GM19035 (cell line): ENCODE measurements around the gene YIPF2.

Experiments
- ATAC-seq: cut with Tn5 transposase; IDR thresholded peaks from one replicate; pipeline ENCODE4 v1.9.1; 2021; ENCODE audit not compliant: unreplicated experiment

Gene YIPF2

GRCh38 chr19:10911579-10912363, 16.7 kb downstream of the YIPF2 start:
- no peak for ATAC-seq

GRCh38 chr19:10908380-10908960, 20.0 kb downstream of the YIPF2 start:
- ATAC-seq, result no peak

GRCh38 chr19:10907925-10908324, 20.5 kb downstream of the YIPF2 start:
- no peak for ATAC-seq

GRCh38 chr19:10899151-10899653, 29.2 kb downstream of the YIPF2 start:
- no peak for ATAC-seq

- no peak for ATAC-seq
Measured at GRCh38 chr19:10898633-10899032, 29.8 kb downstream of the YIPF2 start.

GRCh38 chr19:10896851-10897526, 31.4 kb downstream of the YIPF2 start:
- ATAC-seq, result no peak

GRCh38 chr19:10895920-10896319, 32.5 kb downstream of the YIPF2 start:
- no peak for ATAC-seq

- no peak for ATAC-seq
Measured at GRCh38 chr19:10895363-10895762, 33.1 kb downstream of the YIPF2 start.

- no peak for ATAC-seq
Measured at GRCh38 chr19:10894911-10895213, 33.6 kb downstream of the YIPF2 start.

GRCh38 chr19:10892256-10892655, 36.2 kb downstream of the YIPF2 start:
- ATAC-seq, result no peak

- no peak for ATAC-seq
Measured at GRCh38 chr19:10891405-10892086, 36.9 kb downstream of the YIPF2 start.

- no peak for ATAC-seq
Measured at GRCh38 chr19:10889880-10890279, 38.6 kb downstream of the YIPF2 start.

GRCh38 chr19:10888421-10888866, 40.0 kb downstream of the YIPF2 start:
- no peak for ATAC-seq

- ATAC-seq, result no peak
Measured at GRCh38 chr19:10887616-10888367, 40.6 kb downstream of the YIPF2 start.

GRCh38 chr19:10885201-10886169, 43.0 kb downstream of the YIPF2 start:
- ATAC-seq, result no peak

GRCh38 chr19:10884274-10884673, 44.2 kb downstream of the YIPF2 start:
- no peak for ATAC-seq

- ATAC-seq, result no peak
Measured at GRCh38 chr19:10882108-10882457, 46.4 kb downstream of the YIPF2 start.

GRCh38 chr19:10881403-10882107, 46.9 kb downstream of the YIPF2 start:
- ATAC-seq, result no peak

GRCh38 chr19:10878253-10878652, 50.2 kb downstream of the YIPF2 start:
- no peak for ATAC-seq
